ENCODE measurements around the gene CDON. TPM values are rescaled to one million over a fixed set of nuclear protein-coding genes. Genes with fewer than 3 reads are reported as not detected.

Gene CDON
- total and polyA plus RNA-seq, 2 donors (not counting 3 experiments of a cell fraction or from before 2014, with no cell fraction given) = 1.6 to 3.8 TPM

GRCh38 chr11:126105748-126106080 lies 43.0 kb upstream of the CDON start:
- Histone ChIP-seq H3K9ac (replicated peaks; ENCODE audit: extremely low read depth, insufficient read depth, low read length) (no peak overlapping the region), H3K9me3 (replicated peaks; ENCODE audit: control insufficient read depth, insufficient read depth, low read length) (no peaks in the 10 kb centered on the region), H3K27me3 (ENCODE audit: control insufficient read depth in 2 of 2, insufficient read depth in 2 of 2, low read length in 2 of 2) (no peaks in the 10 kb centered on the region), H2AFZ (ENCODE audit: low read depth, low read length) (no peak overlapping the region), H3K36me3 (ENCODE audit: control insufficient read depth in 2 of 2, extremely low read depth in 1 of 2, insufficient read depth in 2 of 2, low read length in 2 of 2) (no peaks in the 10 kb centered on the region), H4K20me1 (replicated peaks; ENCODE audit: control insufficient read depth, extremely low read depth, insufficient read depth, low read length) (no peaks in the 10 kb centered on the region), H3K4me1 (ENCODE audit: control insufficient read depth, extremely low read depth, insufficient read depth, low read length) (no peaks in the 10 kb centered on the region), H3K9me1 (replicated peaks; ENCODE audit: control insufficient read depth, extremely low read depth, insufficient read depth, low read length) (no peaks in the 10 kb centered on the region), H3K4me2 (ENCODE audit: insufficient read depth, low read length) (no peak overlapping the region), H3K4me3 (replicated peaks in 1 of 3; ENCODE audit: insufficient read depth in 1 of 3, low read depth in 1 of 3, low read length in 3 of 3) (no peak overlapping the region), H3K79me2 (ENCODE audit: control insufficient read depth, insufficient read depth, low read length) (no peaks in the 10 kb centered on the region), H3K27ac (ENCODE audit: insufficient read depth, low read depth, low read length) (no peak overlapping the region)
- DNase-seq (ENCODE audit: low read depth, low spot score) = no peak
- CTCF ChIA-PET = no interaction called here
- TF ChIP-seq MYC (IDR thresholded peaks at IDR 0.05; ENCODE audit: low read depth, low read length) = no peak
- TF ChIP-seq FOS (IDR thresholded peaks at IDR 0.05; ENCODE audit: borderline replicate concordance, insufficient read depth, low read length) = no peak
- TF ChIP-seq EZH2 (IDR thresholded peaks at IDR 0.05; ENCODE audit: borderline replicate concordance, low read depth, low read length, severe bottlenecking) = no peak
- dilution Hi-C loops (cut with MboI; ENCODE audit: extremely low pct_ligation_motif_present, low sequenced_read_pairs) (no loop called here), intact Hi-C loops (cut with micrococcal nuclease) (no loop called here)
- POLR2A ChIA-PET = no interaction called here
- FAIRE-seq = no peak
- BruUV-seq (replicated peaks) = no TSS peak

- Histone ChIP-seq H3K27ac (ENCODE audit: insufficient read depth, low read depth, low read length) (no peak overlapping the region), H3K4me1 (ENCODE audit: control insufficient read depth, extremely low read depth, insufficient read depth, low read length) (no peaks in the 10 kb centered on the region), H3K9me1 (replicated peaks; ENCODE audit: control insufficient read depth, extremely low read depth, insufficient read depth, low read length) (no peaks in the 10 kb centered on the region), H3K4me2 (ENCODE audit: insufficient read depth, low read length) (no peak overlapping the region), H3K4me3 (replicated peaks in 1 of 3; ENCODE audit: insufficient read depth in 1 of 3, low read depth in 1 of 3, low read length in 3 of 3) (no peak overlapping the region), H3K79me2 (ENCODE audit: control insufficient read depth, insufficient read depth, low read length) (no peaks in the 10 kb centered on the region), H4K20me1 (replicated peaks; ENCODE audit: control insufficient read depth, extremely low read depth, insufficient read depth, low read length) (no peaks in the 10 kb centered on the region), H3K27me3 (ENCODE audit: control insufficient read depth in 2 of 2, insufficient read depth in 2 of 2, low read length in 2 of 2) (no peaks in the 10 kb centered on the region), H2AFZ (ENCODE audit: low read depth, low read length) (no peak overlapping the region), H3K9me3 (replicated peaks; ENCODE audit: control insufficient read depth, insufficient read depth, low read length) (no peaks in the 10 kb centered on the region), H3K36me3 (ENCODE audit: control insufficient read depth in 2 of 2, extremely low read depth in 1 of 2, insufficient read depth in 2 of 2, low read length in 2 of 2) (no peaks in the 10 kb centered on the region), H3K9ac (replicated peaks; ENCODE audit: extremely low read depth, insufficient read depth, low read length) (no peak overlapping the region)
- BruUV-seq (replicated peaks) = no TSS peak
- TF ChIP-seq JUN (IDR thresholded peaks at IDR 0.05; ENCODE audit: borderline replicate concordance, insufficient read depth, insufficient read length, low read depth) (no peak), POLR2AphosphoS5 (IDR thresholded peaks at IDR 0.05; ENCODE audit: insufficient read depth, low read depth, low read length) (no peak), EZH2 (IDR thresholded peaks at IDR 0.05; ENCODE audit: borderline replicate concordance, low read depth, low read length, severe bottlenecking) (no peak), MYC (IDR thresholded peaks at IDR 0.05; ENCODE audit: low read depth, low read length) (no peak), GATA2 (IDR thresholded peaks at IDR 0.05; ENCODE audit: insufficient read depth, insufficient read length, low read depth, low read length) (no peak), FOS (IDR thresholded peaks at IDR 0.05; ENCODE audit: borderline replicate concordance, insufficient read depth, low read length) (no peak), POLR2A (IDR thresholded peaks at IDR 0.05; ENCODE audit: low read depth, low read length) (no peak)
- TF ChIP-seq, protein P1, sequence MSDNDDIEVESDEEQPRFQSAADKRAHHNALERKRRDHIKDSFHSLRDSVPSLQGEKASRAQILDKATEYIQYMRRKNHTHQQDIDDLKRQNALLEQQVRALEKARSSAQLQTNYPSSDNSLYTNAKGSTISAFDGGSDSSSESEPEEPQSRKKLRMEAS (IDR thresholded peaks at IDR 0.05; ENCODE audit: insufficient read depth, insufficient read length) = no peak
- TF ChIP-seq, protein P2, sequence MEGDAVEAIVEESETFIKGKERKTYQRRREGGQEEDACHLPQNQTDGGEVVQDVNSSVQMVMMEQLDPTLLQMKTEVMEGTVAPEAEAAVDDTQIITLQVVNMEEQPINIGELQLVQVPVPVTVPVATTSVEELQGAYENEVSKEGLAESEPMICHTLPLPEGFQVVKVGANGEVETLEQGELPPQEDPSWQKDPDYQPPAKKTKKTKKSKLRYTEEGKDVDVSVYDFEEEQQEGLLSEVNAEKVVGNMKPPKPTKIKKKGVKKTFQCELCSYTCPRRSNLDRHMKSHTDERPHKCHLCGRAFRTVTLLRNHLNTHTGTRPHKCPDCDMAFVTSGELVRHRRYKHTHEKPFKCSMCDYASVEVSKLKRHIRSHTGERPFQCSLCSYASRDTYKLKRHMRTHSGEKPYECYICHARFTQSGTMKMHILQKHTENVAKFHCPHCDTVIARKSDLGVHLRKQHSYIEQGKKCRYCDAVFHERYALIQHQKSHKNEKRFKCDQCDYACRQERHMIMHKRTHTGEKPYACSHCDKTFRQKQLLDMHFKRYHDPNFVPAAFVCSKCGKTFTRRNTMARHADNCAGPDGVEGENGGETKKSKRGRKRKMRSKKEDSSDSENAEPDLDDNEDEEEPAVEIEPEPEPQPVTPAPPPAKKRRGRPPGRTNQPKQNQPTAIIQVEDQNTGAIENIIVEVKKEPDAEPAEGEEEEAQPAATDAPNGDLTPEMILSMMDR (IDR thresholded peaks at IDR 0.05; ENCODE audit: extremely low read depth in 1 of 2, insufficient read depth in 1 of 2, low read depth in 1 of 2, low read length in 2 of 2) = no peak
- intact Hi-C loops (cut with micrococcal nuclease) = no loop called here
- no peak for FAIRE-seq
- POLR2A ChIA-PET = no interaction called here
- dilution Hi-C loops (cut with MboI; ENCODE audit: extremely low pct_ligation_motif_present, low sequenced_read_pairs) = no loop called here
- DNase-seq (ENCODE audit: low read depth, low spot score) = no peak
- CTCF ChIA-PET = interaction anchor here (1.6 kb wide), 1 partner anchor 9 kb away, joined by 4 read pairs; no protein-coding TSS in a partner anchor
Observed at GRCh38 chr11:126105022-126105747, 42.5 kb upstream of the CDON start.
